ENCODE results near the gene SUPT5H. TPM values are rescaled to one million over a fixed set of nuclear protein-coding genes. Genes with fewer than 3 reads are reported as not detected.

The SUPT5H gene
- total and polyA plus RNA-seq, 2 of the 8 experiments (the other 6 are each of a cell fraction or from before 2014, with no cell fraction given): 77.8 to 111 TPM

DNA sequence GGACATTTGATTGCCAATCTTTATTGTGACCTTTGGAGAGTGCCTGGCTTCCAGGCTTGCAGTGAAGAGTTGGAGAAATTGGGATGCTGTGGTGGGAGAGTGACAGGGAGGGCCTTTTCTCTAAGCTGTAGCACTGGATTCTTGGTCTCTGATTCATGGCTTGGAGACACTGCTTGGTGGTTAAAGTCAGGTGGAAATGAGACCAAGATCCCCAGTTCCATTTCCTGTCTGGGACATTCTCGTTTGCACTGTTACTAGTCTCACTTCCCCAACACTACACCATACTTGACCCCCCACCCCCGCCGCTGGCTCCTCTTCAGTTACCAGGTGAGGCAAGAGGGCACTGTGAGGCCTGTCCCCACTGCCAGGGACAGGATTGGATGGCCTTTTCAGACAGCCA is 2.9 kb downstream of the SUPT5H start:
- Histone ChIP-seq H3K27me3 (replicated peaks in 1 of 4; ENCODE audit: control insufficient read depth in 3 of 4, extremely low read depth in 1 of 4, insufficient read depth in 3 of 4, low read length in 3 of 4) (no peaks in the 10 kb centered on the region), H2AK5ac (ENCODE audit: low read depth, low read length) (no peak overlapping the region), H2BK20ac (ENCODE audit: low read length) (no peak overlapping the region), H2BK12ac (ENCODE audit: low read depth, low read length) (no peak overlapping the region), H2BK120ac (replicated peaks; ENCODE audit: low read depth, low read length) (no peak overlapping the region), H2BK5ac (ENCODE audit: low read depth, low read length) (no peak overlapping the region), H3K79me2 (ENCODE audit: control insufficient read depth in 1 of 2, insufficient read depth in 2 of 2, low read length in 2 of 2) (peaks cover 20 to 75% of the 10 kb centered on the region in 2 experiments), H3K18ac (ENCODE audit: extremely low read depth, low read length) (no peak overlapping the region), H3K4me1 (replicated peaks in 1 of 4; ENCODE audit: control insufficient read depth in 3 of 4, insufficient read depth in 4 of 4, low read length in 3 of 4) (peaks cover 0 to 3% (median under 1%) of the 10 kb centered on the region in 4 experiments; a peak in 3 of 7 replicates), H3K4ac (replicated peaks; ENCODE audit: insufficient read length, low read depth, low read length) (no peak overlapping the region), H3K23me2 (ENCODE audit: low read depth, low read length) (peaks cover 6% of the 10 kb centered on the region; the same call in 1 of the 2 replicates), H4K5ac (ENCODE audit: insufficient read length, low read depth, low read length) (no peak overlapping the region), H2BK15ac (ENCODE audit: low read length) (no peak overlapping the region), H3K79me1 (ENCODE audit: low read depth, low read length) (peaks cover 15% of the 10 kb centered on the region), H3K9me3 (ENCODE audit: insufficient read depth in 2 of 2, low read depth in 1 of 2, low read length in 1 of 2) (no peaks in the 10 kb centered on the region), H3K23ac (ENCODE audit: insufficient read length) (no peak overlapping the region), H3K27ac (ENCODE audit: low read depth, low read length) (no peak overlapping the region), H4K20me1 (replicated peaks in 1 of 2; ENCODE audit: control insufficient read depth in 1 of 2, insufficient read depth in 2 of 2, low read length in 2 of 2) (peaks cover 11 to 14% of the 10 kb centered on the region in 2 experiments), H3K36me3 (ENCODE audit: control insufficient read depth in 2 of 4, insufficient read depth in 4 of 4, low read length in 3 of 4) (peaks cover 0 to 12% (median 0%) of the 10 kb centered on the region in 4 experiments; a peak in 3 of 8 replicates), H2AFZ (ENCODE audit: low read length) (no peak overlapping the region), H4K8ac (ENCODE audit: extremely low read depth, insufficient read depth, low read length) (no peak overlapping the region), H3K14ac (ENCODE audit: insufficient read length) (no peak overlapping the region), H4K91ac (replicated peaks; ENCODE audit: insufficient read length, low read length) (no peak overlapping the region), H3K4me2 (ENCODE audit: insufficient read depth in 1 of 2, low read depth in 2 of 2, low read length in 2 of 2) (no peak overlapping the region), H3K4me3 (ENCODE audit: extremely low read depth in 1 of 4, insufficient read depth in 2 of 4, low read depth in 3 of 4, low read length in 4 of 4) (no peak overlapping the region), H3K56ac (replicated peaks; ENCODE audit: insufficient read length, low read depth, low read length) (no peak overlapping the region), H3K9ac (replicated peaks in 1 of 4; ENCODE audit: extremely low read depth in 1 of 4, low read depth in 3 of 4, low read length in 3 of 4) (no peak overlapping the region; a peak in 2 of 7 replicates)
- WGBS, 2 experiments (ENCODE audit: extremely low coverage in 1 of 2, insufficient coverage in 1 of 2, insufficient read length in 1 of 2, insufficient replicate concordance in 2 of 2, low coverage in 1 of 2, low lambda C conversion rate in 2 of 2, missing lambda C conversion rate in 1 of 2): 100% methylated on average over 3 of the region's 3 CpGs; no CpG with 5 or more reads in 1 of the 2 experiments
- DNase-seq (ENCODE audit: low read depth in 1 of 2, low spot score in 2 of 2) (no peak), FAIRE-seq (no peak)
- ChIA-PET CTCF (ENCODE audit: partially characterized antibody) (interaction anchor here (0.7 to 1.5 kb wide), 2 partner anchors 9 to 94 kb away, joined by 3 read pairs; no protein-coding TSS in a partner anchor), POLR2A (ENCODE audit: partially characterized antibody) (interaction anchor here (0.9 to 47.8 kb wide), 6 partner anchors 17 to 47 kb away, joined by 3 to 1154 read pairs (median 4); partner anchors contain the start of genes PLEKHG2, RPS16 and ZFP36)
- TF ChIP-seq POU5F1 (IDR thresholded peaks at IDR 0.05; ENCODE audit: low read depth, low read length) (no peak), RXRA (IDR thresholded peaks at IDR 0.05; ENCODE audit: insufficient read depth, low read depth, low read length) (no peak), SRF (IDR thresholded peaks at IDR 0.05; ENCODE audit: low read depth, low read length) (no peak), ASH2L (IDR thresholded peaks at IDR 0.05; ENCODE audit: low read length) (no peak), EZH2 (IDR thresholded peaks at IDR 0.05; ENCODE audit: low read depth, low read length, severe bottlenecking) (no peak), SIRT6 (IDR thresholded peaks at IDR 0.05; ENCODE audit: low read length) (no peak), JUND (IDR thresholded peaks at IDR 0.05; ENCODE audit: low read length) (no peak), KDM5A (IDR thresholded peaks at IDR 0.05; ENCODE audit: low read length) (no peak), MAFK (IDR thresholded peaks at IDR 0.05; ENCODE audit: low read depth, low read length) (no peak), GTF2F1 (IDR thresholded peaks at IDR 0.05; ENCODE audit: borderline replicate concordance, low read depth, low read length) (no peak)
- TF ChIP-seq, protein P1, sequence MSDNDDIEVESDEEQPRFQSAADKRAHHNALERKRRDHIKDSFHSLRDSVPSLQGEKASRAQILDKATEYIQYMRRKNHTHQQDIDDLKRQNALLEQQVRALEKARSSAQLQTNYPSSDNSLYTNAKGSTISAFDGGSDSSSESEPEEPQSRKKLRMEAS (IDR thresholded peaks at IDR 0.05): no peak
- TF ChIP-seq, protein P2, sequence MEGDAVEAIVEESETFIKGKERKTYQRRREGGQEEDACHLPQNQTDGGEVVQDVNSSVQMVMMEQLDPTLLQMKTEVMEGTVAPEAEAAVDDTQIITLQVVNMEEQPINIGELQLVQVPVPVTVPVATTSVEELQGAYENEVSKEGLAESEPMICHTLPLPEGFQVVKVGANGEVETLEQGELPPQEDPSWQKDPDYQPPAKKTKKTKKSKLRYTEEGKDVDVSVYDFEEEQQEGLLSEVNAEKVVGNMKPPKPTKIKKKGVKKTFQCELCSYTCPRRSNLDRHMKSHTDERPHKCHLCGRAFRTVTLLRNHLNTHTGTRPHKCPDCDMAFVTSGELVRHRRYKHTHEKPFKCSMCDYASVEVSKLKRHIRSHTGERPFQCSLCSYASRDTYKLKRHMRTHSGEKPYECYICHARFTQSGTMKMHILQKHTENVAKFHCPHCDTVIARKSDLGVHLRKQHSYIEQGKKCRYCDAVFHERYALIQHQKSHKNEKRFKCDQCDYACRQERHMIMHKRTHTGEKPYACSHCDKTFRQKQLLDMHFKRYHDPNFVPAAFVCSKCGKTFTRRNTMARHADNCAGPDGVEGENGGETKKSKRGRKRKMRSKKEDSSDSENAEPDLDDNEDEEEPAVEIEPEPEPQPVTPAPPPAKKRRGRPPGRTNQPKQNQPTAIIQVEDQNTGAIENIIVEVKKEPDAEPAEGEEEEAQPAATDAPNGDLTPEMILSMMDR (IDR thresholded peaks at IDR 0.05; ENCODE audit: control extremely low read depth in 1 of 3, insufficient read depth in 1 of 3, low read depth in 1 of 3, low read length in 3 of 3): no peak

Data from H1 (cell line).